GM21447 (cell line): Measurements from ENCODE around the gene CDHR1.
A peak's percentile ranks its signal among the peaks of the same experiment; 100 is the strongest.

Experiments used
- ATAC-seq: cut with Tn5 transposase; IDR thresholded peaks from one replicate; pipeline ENCODE4 v1.9.1; 2021; ENCODE audit not compliant: unreplicated experiment

Gene CDHR1

DNA sequence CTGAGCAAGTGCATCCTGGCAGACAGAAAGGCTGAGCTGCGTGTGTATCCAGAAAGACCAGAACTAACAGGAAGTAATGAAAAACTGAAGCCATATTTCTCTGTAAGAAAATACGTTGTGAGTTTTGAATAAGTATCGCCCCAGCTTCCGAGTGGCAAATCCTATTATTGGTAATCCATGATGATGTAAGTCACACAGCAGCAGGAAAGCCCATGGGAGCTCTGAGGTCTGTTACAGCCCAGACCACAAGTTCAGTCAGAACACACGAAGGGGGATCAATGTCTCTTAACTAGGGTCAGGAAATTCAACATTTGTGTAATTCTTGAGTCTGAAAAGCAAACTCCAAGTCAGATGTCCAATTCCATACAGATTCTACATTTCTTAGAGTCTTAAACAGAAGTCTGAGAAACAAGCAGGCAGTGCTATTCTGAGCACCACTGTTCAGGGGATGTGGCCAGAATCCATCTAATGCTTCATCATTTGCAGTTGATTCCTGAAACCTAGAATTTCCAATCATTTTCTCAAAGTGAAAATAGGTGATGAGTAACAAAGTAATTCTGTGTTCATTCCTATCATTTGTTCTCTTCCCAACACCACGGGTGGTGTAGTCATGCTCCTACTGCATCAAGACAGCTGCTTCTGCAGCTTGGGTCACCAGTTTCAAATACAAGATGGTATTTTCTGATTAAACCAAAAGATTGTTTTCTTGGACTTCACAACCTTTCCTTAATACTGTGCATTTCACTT is 31.3 kb downstream of the CDHR1 start, which contains the start of gene LRIT2:
LRIT2 (minus strand) TSS at position 118 of the 747 bp plus-strand sequence; CDS start at position 94, 24 bp downstream.
- ATAC-seq, result no peak

DNA sequence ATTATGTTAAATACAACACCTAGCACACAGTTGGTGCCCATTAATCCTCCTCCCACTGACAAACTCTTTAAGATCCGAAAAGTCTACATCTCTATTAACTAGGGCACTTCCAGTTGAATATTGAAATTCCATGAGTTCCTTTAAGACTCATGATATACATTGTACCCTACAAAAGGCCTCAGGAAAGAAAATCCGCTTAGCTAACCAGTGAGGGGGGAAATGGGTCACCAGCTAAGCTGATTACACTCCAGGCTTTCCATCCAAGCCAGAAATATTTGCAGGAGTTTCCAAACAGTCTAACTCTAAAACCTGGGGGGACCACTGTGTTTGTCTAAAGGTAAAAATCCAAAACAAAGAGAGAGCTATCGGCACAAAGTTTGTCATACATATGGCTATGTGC is 32.3 kb downstream of the CDHR1 start:
- ATAC-seq, result no peak

DNA sequence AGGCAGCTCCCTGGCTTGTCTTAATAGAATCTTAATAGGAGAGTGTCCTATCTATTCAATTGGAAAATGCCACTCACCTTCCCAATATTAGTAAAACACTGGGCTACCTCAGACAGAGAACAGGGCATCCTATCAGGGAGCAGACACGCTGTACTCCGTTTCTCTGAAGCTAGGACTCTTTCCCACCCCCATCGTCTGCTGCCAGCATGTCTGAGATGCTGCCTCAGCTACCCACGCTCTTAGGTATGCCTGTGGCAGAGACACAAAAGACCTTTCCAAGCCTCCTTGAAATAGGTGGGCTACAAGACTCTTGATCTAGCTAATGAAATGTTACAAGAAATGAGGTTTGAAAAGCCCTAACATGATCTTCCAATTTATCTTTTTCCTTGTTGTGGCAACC is 33.5 kb downstream of the CDHR1 start:
- no peak for ATAC-seq

DNA sequence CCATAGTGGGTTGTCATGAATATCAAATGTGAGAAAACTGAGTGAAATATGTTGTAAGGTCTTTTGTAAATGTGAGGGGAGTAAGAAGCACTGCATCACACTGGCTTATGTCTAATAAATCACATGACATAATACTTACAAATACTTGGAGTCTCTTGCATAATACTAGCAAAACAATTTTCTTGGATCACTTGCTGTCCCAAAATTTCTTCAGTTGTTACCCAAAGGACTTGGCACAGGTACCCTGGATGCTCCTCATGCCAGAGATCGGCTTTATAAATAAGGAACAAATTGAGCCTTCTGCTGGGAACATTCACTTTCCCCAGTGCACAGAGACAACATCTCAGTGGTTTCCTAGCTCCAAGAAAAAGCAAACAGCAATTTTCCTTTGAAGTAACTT is 36.0 kb downstream of the CDHR1 start:
- ATAC-seq, result no peak

DNA sequence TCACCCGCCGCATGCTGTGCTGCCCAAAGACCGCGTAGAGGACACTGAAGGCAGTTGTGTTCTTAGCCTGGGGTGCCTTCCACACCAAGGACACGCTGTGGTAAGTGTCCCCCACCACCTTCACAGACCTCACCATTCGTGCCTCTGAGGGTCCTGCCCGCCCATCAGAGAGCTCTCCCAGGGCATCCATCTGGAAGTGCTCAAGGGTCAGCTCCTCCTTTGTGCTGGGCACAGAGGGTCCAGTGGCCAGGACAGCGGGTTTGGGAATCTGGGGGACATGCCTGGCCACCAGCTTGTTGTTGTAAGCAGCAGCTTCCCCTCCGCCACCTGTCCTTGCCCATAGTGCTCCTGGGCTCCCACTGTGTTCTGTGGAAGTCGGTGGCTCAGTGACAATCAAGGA is 38.0 kb downstream of the CDHR1 start:
- no peak for ATAC-seq

DNA sequence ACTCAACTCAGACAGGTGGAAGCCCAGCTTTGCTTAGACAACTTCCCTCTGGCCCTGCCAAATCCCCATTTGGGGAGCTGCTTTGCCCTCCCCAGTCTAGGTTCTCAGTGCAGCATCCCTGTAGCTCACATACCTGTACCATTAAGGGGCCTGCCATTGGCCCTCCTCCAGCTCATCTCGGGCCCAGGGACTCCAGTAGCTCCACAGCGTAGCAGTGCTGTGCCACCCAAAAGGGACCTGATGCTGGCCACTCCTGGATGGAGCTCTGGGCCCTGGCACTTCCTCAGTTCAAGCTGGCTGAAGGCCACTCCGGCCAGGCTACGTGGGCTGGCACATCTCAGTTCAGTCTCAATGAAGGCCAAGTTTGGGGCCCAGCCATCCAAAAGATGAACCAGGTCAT is 39.6 kb downstream of the CDHR1 start:
- ATAC-seq, result no peak

DNA sequence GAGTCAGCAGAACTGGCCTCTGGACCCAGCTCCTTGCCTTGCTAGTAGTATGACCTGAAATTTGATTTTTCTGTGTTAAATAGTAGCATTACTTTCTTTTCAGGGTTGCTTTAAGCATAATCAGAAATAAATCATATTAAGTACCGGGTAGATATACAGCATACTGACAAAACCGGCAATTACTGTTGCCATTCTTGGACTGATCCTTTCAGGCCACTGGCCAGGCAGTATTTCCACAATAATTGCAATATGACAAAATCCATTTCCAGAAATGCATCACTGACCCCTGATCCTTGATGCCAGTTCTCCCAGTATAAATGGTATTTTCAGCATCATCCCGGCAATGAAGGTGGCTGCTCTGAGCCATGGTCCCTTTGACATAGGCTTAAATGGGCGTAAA is 40.1 kb downstream of the CDHR1 start:
- ATAC-seq, result no peak

DNA sequence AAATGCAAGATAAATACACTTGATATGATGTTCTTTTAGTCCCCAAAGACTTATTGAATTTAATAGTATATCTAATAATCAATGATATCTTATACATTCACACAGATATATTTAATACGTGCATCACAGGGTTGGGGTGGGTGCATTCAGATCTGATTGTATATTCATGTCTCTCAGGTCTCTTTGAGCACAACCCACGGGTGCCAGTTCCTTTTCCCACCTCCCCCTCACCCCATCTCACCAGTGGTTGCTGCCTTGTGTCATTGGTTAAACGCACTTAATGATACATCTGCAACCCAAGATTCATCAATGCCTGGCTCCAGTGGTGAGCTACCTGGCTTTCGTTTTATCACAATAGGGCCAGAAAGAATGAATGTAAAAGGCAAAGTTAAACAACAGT is 40.8 kb downstream of the CDHR1 start:
- no peak for ATAC-seq

DNA sequence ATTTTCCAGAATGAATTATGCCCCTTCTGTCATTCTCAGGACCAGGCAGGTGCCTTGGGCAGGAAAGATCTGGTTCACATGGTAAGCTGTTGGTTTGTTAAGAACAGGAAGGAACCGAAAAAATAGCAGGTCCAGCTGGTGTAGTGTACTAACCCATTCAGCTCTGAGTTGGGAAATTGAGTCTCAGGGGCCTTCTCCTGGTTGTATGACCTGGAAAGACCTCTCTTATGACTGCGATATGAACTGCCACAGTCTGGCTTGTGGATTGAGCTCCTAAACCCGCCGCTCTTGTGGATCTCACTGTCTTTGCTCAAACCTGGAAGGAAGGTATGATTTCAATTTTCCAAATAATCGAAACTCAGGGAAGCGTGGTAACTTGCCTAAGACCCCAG is 42.5 kb downstream of the CDHR1 start:
- no peak for ATAC-seq

DNA sequence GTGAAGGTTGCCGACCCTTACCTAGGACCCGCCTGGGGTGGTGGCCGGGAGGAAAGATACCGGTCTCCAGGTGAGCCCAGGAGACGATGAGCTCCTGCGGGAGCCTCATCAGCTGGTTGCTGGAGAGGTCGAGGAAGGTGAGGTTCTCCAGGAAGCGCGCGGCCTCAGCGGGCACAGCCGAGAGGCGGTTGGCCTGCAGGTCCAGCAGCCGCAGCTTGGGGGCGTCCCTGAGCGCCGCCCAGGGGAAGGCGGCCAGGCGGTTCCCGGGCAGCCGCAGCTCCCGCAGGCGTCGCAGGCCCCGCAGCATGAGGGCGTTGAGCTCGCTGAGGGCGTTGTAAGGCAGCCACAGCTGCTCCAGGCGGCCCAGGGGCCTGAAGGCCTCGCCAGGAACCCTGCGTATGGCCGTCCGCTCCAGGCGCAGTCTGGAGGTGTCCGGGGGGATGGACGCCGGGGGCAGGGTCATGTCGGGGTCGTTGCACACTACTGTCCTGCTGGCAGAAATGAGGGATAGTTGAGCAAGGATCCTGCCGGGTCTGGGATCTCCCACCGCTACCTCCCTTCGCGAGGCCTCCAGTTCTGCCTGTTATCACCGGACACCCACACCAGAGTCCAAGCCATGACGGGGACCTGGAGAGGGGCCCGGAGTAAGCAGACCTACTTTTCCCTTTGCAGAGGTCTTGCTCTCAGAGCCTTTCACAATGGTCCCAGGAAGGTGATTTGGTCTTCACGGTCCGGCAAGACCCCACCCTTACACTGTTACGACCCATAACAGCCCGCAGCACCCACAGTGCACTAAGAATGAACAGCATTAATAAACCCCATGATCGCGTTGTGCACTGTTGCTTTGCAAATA is 43.1 kb downstream of the CDHR1 start:
- ATAC-seq, result no peak

DNA sequence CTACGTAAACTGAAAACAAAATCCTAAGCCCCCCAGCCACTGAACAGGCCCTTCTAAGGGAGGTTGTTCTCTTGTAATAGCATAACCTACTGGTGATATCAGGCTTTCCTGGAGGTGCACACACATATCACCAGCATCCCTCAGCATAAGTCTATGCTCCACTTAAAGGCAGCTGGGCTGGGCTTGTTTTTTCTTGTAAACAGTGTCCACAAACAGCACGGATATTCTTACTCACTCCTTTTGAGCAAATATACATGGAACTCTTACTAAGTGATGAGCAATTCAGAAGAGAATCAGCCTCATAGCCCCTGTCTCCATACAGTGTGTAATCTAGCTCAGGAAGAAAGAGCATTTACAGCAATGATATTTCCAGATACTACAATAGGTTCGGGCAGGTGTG is 44.6 kb downstream of the CDHR1 start:
- ATAC-seq, result no peak

DNA sequence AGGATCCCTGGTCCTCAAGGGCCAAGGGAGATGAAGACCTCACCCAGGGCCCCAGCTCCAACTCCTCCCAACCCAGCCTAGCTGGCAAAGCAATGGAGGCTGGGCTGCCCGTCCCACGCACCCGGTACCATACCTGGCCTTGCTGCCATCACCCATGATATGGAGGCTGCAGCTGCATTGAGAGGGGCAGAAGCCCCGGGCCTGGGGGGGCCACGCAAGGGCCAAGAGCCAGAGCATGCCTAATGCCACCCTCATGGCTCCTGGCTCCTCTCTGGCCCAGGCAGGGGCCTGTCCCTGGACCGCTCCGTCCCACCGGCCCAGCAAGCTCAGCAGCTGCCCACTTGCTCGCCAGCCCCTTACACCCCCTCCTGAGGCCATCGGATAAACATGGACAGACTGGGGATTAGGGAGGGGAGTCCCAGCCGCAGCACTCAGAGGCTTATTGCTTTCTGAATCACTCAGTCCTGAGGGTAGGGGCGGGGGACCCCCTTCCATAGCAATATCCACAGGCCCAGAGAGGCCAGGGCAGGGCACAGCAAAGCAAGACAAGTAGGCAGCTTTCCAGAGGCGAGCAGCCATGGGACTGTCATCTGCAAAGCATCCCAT is 47.0 kb downstream of the CDHR1 start, which contains the start of gene LRIT1:
LRIT1 (minus strand) TSS at position 362 of the 606 bp plus-strand sequence; CDS start at position 255, 107 bp downstream.
- ATAC-seq, result no peak

DNA sequence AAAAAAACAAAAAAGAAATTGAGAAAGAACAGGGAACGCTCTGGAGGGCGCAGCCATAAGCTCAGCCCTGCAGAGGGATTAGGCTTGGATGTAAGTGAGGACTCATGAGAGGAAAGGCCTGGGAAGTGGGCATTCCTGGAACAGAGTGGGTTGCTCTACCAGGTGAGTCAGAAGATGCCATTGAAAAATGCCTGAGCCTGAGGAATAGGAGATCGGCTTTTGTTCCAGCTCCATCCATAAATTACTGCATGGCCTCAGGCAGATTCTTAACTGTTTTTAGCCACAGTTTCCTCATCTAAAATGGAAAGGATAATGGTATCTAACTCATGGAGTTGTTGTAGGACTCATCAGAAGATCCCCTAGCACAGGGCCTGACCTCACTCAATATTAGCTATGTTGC is 49.4 kb downstream of the CDHR1 start:
- no peak for ATAC-seq

DNA sequence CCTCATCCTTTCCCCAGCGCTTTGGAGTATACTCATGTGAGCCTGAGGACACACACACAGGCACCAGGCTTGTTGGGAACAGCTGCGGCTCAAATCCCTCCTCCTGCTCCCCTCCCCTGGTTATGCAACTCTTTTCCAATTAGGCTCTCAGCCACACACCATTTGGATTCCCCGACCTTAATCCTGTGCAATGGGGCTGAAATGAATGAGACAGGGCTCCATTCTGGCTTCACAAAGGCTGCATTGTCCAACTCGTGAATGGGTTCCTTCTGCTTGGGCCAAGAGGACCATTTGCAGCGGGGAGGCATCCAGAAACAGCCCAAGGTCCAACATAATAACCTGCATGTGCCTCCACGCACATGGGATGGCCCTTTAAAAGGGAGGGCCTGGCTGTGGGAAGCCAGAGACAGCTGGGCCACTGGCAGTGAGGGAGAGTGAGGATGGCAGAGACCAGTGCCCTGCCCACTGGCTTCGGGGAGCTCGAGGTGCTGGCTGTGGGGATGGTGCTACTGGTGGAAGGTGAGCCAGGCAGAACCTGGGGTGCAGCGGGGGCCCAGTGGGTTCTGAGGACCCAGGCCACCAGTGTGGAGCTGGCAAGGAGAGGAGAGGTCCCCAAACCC is 50.4 kb downstream of the CDHR1 start, which contains the start of gene RGR:
RGR (plus strand) TSS at position 403 of the 620 bp plus-strand sequence; CDS start at position 441, 38 bp downstream.
- ATAC-seq, result no peak

DNA sequence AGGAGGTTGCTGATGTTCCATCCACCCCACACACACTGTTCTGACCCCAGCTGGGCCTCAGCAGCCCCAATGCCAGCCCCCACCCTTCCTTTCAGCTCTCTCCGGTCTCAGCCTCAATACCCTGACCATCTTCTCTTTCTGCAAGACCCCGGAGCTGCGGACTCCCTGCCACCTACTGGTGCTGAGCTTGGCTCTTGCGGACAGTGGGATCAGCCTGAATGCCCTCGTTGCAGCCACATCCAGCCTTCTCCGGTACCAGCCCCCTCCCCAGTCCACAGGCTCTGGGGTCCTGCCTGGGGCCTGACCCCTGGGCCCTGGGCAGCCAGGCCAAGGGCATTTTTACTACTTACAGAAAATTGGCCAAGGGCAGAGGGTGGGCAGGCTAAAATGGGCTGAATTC is 53.2 kb downstream of the CDHR1 start:
- no peak for ATAC-seq

DNA sequence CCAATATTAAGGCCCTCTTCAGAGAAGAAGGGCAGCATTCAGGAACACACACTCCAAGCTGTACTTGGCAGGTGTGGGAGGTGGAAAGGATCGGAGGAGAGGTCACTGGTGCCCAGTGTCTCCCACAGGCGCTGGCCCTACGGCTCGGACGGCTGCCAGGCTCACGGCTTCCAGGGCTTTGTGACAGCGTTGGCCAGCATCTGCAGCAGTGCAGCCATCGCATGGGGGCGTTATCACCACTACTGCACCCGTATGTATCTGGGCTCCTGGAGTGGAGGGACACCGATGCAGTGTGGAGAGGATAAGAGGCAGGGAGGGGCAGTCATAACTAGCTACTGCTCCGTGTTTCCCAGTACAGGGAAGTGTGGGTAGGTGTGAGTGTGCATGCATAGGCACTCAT is 54.5 kb downstream of the CDHR1 start:
- ATAC-seq, result no peak

DNA sequence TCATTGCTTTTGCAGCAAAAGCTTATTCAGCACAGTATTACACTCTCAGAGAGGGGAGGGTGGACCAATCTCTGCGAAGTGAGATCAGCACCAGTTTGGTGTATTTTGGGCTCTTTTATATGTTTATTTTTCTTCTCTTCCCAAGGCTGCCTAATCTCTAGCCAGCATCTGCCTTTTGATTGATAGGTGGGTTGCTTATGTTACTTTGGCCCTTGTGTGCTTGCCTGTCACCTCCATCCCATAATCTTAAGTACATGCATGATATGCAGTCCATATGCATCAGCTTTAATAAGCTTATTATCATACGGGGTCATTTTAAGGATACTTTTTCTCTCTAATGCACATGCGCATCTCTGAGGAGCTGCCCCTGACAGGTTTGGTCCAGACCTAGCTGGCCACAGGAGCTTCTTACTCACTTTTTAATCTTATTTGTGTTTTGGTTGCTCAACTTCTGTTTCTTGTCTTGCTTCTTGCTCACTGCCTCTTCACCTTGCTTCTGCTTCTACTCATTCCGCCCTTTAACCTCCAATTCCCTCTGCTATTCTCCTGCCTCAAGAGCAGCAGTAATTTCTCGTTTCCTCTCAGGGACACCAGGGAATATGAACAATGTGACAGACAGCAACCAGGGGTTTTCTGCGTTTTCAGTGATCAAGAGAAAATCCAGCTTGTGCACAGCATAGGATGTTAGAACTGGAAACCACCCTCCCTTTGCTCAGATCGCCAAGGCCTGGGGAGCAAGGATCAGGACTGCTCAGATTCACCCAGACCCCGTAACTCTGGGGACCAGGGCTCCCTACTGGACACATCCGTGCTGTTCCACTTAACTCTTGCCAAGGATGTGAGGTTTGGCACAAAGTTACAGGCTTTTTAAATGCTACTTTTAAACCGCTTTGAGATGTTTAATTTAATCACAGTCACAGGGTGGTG is 60.5 kb downstream of the CDHR1 start:
- ATAC-seq, result no peak

DNA sequence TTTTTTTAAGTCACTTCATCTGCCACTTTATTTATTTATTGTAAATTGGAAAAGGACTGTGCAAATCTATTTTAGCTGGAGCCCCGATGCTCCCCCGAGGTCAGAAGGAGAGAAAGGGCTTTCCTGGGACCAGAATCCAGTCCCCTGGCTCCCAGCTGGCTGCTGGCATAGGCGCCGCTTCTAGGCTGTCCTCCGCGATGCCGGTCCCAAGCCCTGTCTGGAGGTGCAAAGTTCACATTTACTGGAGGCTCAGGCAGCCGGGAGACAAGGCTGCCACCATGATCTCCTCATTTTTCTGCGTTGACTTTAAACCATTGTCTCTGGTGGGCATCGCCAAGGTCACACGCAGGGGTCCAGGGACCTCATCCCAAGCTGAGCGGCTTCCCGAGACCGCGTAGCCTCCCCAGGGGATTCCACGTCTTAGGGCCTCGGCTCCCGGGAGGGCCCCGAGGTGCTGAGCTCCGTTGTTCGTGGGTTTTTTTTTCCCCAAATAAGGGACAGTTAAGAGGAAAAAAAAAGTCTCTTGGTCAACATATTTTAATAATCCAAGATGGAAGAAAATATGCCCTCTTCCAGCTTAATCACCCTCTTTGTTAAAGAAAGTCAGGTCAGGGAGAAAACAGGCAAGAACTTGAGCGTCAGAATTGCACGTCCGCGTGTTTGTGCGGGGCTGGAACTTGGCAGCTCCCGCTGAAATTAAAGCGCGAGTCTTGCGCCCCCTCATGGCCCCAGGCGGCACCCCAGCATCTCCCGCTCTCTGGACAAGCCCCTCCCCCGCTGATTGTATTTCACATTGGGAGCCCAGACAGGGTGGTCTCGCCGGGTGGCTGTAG is 62.4 kb downstream of the CDHR1 start:
- ATAC-seq, result peak; percentile 81

DNA sequence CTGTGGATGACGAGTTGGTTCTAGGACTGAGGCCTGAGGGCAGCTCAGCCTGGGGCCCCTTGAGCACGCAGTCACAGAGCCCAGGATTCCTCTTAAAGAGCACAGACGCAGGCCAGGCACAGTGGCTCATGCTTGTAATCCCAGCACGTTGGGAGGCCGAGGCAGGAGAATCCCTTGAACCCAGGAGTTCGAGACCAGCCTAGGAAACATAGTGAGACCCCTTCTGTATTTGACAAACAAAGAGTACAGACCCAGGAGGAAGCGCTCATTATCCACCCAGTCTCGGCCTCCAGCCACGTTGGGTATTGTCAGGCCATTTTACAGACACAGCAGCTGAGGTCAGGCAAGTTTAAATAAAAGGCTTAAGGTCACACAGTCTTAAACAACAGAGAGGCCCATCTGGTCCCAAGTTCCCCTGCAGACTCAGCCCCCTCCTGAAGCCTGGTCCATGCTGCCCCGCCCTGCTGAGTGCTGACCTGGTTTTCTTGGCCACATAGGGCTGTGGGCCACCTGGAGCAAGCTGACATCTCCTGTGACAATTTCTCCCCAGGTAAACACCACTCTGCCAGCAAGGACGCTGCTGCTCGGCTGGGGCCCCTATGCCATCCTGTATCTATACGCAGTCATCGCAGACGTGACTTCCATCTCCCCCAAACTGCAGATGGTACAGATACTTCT is 63.1 kb downstream of the CDHR1 start:
- no peak for ATAC-seq
